Epithelial cell of esophagus (primary cell): ENCODE measurements around the gene PRPH.
A peak's percentile ranks its signal among the peaks of the same experiment; 100 is the strongest.
"Not testable (repeated sequence)": the region's sequence is repeated elsewhere in the genome, so short reads cannot be mapped to it uniquely, and the experiment has no call there.

Experiments used
- DNase-seq: peaks from one replicate; pipeline ENCODE4 v3.0.0; 2010; ENCODE audit warnings: low read depth
- H3K4me3 ChIP-seq: 2 replicates; pipeline ENCODE4 v1.5.1; 2011; ENCODE audit warnings: mild to moderate bottlenecking, low read length, control low read depth
- TF ChIP-seq, protein P1 (sequence below): IDR thresholded peaks from 2 replicates; pipeline ENCODE4 v1.5.1; 2011; ENCODE audit warnings: low read depth, mild to moderate bottlenecking, low read length, control low read depth, inconsistent platforms; ENCODE audit not compliant: insufficient read depth; ENCODE audit errors: missing control alignments

The PRPH gene

DNA sequence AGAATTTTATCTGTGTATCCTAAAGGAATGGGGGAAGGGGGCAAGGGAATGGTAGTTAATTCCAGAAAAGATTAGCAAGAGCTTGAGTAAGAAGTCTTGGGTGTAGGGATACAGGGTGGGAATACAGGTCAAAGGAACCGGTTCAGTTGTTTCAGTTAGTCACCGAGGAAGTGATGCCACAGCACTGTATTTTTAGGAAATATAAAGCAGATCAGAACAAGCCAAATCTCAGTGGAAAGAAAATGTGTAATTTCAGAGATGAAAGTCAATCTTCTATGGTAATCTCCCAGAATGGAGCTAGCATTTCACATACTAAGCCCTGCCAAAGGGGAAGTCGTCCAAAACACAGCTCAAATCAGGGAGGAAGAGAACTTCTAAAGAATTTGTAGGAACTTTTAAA lies 34.8 kb upstream of the PRPH start:
- no peak overlapping the region for H3K4me3 ChIP-seq
- TF ChIP-seq, protein P1, sequence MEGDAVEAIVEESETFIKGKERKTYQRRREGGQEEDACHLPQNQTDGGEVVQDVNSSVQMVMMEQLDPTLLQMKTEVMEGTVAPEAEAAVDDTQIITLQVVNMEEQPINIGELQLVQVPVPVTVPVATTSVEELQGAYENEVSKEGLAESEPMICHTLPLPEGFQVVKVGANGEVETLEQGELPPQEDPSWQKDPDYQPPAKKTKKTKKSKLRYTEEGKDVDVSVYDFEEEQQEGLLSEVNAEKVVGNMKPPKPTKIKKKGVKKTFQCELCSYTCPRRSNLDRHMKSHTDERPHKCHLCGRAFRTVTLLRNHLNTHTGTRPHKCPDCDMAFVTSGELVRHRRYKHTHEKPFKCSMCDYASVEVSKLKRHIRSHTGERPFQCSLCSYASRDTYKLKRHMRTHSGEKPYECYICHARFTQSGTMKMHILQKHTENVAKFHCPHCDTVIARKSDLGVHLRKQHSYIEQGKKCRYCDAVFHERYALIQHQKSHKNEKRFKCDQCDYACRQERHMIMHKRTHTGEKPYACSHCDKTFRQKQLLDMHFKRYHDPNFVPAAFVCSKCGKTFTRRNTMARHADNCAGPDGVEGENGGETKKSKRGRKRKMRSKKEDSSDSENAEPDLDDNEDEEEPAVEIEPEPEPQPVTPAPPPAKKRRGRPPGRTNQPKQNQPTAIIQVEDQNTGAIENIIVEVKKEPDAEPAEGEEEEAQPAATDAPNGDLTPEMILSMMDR = no peak
- peak; percentile 82 for DNase-seq

DNA sequence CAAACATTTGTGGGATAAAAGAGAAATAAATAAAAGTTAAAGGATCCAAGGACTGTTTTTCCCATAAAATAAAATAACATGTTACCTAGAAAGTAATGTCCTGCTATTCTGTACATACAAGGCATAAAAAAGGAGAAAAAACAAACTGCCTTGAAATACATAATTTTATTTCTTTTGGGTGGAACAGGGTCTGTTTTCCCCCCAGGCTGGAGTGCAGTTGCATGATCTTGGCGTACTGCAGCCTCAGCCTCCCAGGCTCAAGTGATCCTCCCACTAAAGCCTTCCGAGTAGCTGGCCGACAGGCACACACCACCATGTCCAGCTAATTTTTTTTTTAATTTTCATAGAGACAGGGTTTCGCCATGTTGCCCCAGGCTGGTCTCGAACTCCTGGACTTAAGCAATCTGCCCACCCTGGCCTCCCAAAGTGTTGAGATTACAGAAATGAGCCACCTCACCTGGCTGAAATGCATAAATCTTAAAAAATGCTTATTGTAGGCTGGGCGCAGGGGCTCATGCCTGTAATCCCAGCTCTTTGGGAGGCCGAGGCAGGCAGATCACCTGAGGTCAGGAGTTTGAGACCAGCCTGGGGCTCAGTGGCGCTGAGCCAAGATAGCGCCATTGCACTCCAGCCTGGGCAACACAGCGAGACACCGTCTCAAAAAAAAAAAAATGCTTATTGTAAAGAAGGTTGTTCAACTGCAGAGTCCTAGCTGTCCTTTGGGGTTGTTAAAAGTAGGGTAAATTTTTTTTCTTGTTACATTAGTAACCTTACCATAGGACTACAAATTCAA lies 34.2 kb upstream of the PRPH start:
- DNase-seq = no peak

DNA sequence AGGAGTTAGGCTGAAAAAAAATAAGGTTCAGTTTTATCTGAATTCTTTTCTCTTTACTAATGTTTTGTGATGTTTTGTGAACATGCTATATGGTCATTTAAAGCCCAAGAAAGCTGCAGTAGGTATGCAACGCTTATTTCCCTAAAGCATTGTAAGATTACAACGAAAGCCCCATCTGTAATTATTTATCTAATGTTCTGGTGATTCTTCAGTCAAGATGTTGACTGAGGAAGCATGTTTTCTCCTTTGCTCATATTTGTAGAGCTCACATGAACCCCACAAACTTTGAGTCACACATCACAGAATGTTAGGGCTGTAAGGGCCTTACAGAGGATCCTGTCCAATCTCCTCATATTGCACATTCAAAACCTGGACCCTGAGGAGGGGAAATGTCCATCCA lies 33.2 kb upstream of the PRPH start:
- no peak overlapping the region for H3K4me3 ChIP-seq
- DNase-seq = no peak
- TF ChIP-seq, protein P1 = no peak

More for the DNA sequence above, 34.2 kb upstream of the PRPH start:
- TF ChIP-seq, protein P1 = no peak
- no peak overlapping the region for H3K4me3 ChIP-seq

DNA sequence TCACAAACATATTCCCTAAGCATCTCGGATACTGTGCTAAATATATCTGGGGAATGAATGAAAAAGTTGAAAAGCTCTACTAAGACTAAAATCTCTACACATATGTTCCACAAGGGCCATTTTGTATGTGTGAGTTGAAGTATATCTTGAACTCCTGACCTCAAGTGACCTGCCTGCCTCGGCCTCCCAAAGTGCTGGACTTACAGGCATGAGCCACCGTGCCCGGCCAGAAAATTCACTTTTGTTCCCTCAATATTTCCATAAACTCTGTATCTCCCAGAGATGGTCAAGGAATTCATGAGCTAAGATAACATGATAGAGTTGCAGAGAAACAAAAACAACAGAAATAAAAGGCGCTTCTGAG lies 31.6 kb upstream of the PRPH start:
- no peak for DNase-seq

DNA sequence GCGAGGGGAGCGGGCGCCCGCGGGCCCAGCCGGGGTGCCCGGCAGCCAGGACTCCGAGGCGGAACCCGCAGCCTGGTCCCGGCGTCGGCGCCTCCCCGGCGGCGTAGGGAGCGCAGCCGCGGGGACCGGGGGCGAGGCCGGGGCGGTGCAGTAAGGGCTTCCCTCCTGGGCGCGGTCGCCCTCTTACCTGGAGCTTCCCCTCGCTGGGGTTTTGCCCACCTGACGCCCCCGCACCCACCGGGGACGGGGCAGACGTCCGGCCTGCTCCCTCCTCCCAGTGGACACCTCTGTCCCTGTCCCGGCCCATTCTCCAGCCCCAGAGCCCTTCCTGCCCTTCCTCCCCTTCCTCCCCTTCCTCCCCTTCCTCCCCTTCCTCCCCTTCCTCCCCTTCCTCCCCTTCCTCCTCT lies 30.5 kb upstream of the PRPH start:
- H3K4me3 ChIP-seq = peak overlapping the region; percentile 93
- TF ChIP-seq, protein P1 = no peak
- peak; percentile 70 for DNase-seq

More for the DNA sequence above, 31.6 kb upstream of the PRPH start:
- peak overlapping the region; percentile 93 for H3K4me3 ChIP-seq
- TF ChIP-seq, protein P1 = no peak

DNA sequence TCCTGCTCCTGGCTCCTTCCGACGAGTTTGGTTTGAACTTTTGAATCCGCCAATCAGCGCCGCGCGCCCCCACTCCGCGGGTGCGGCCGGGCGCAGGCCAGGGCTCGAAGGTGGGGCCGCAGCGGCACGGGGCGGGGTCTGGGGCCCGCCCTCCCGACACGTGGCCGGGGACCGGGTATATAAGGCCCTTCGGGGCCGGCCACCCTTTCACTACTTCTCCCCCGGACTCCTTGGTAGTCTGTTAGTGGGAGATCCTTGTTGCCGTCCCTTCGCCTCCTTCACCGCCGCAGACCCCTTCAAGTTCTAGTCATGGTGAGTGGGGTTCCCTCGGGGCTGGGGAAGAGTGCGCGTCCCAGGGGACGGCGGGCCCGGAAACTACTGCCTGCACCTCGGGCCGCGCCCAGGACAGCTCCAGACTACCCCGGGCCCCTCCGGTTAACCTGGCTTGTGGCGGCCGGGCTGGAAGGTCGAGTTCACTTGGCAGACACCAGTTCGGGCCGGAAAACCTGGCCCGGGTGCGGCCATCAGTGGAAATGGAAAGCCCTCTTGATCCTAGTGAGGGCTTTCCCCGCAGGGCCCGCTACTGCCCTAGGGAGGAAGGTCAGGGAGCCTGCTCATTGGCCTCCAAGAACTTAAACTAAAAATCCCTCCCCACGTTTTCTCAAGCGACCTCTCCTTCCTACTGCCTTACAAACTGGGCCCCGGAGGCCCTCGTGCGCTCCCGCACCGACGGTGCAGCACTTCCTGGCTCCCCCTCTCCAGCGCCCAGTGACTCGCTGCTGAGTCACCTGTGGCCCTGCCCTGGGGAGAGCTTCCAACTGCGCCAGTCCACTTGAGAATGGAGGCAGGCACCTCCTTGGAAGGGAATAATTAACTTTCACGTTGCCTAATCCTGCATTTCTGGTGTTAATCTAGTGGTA lies 29.8 kb upstream of the PRPH start, which contains the start of gene TUBA1C:
TSS of gene TUBA1C (plus strand) at position 210 of the 920 bp plus-strand sequence. CDS start at position 310, 100 bp downstream.
- DNase-seq = peak; percentile 96
- peak within 1 kb of the TSS; percentile 93 for H3K4me3 ChIP-seq
- TF ChIP-seq, protein P1 = no peak

DNA sequence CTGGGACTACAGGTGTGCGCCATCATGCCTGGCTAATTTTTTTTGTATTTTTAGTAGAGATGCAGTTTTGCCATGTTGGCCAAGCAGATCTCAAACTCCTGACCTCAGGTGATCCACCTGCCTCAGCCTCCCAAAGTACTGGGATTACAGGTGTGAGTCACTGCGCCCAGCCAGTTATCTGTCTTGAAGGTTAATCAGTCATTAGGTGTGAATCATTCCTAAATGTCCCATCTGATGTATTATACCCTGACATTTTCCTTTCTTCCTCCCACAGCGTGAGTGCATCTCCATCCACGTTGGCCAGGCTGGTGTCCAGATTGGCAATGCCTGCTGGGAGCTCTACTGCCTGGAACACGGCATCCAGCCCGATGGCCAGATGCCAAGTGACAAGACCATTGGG lies 25.8 kb upstream of the PRPH start:
- DNase-seq = peak; percentile 77
- H3K4me3 ChIP-seq = not testable (repeated sequence)
